HL-60 (cell line): ENCODE results near the gene THAP12.

Experiments
- CTCF ChIP-seq: IDR thresholded peaks from one replicate; pipeline ENCODE4 v1.5.1; 2011; ENCODE audit warnings: low read length, control low read depth, inconsistent platforms; ENCODE audit not compliant: insufficient read depth
- GABPA ChIP-seq: IDR thresholded peaks from 2 replicates; pipeline ENCODE4 v1.6.1; 2012; ENCODE audit warnings: low read depth
- POLR2AphosphoS5 ChIP-seq: IDR thresholded peaks from 2 replicates; pipeline ENCODE4 v1.6.1; 2012; ENCODE audit warnings: low read depth
- SPI1 ChIP-seq: IDR thresholded peaks from 2 replicates; pipeline ENCODE4 v1.6.1; 2012; ENCODE audit warnings: low read depth, mild to moderate bottlenecking, borderline replicate concordance
- TF ChIP-seq, protein P1 (sequence below): IDR thresholded peaks from 2 replicates; pipeline ENCODE4 v1.6.1; 2012; ENCODE audit warnings: low read depth; ENCODE audit not compliant: insufficient replicate concordance

DNA sequence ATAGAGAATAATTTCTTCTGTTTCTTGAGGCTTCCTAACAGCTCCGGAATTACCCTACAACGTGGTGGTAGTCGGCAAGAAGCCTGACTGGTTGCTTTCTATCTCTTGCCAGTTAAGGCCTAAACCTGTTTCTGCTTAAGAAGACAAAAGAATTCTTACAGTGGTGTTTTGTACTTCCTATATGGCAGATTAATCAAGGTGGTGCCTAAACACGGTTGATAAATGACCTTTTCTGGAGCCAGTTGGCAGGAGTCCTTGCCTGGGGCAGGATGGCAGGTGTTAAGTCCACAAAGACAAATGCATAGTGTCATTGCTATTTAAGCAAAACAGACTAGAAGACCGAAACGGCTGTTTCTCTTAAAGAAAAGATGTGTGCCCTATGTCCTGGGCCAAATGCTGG, 10.1 kb upstream of the THAP12 start:
- no peak for TF ChIP-seq CTCF
- TF ChIP-seq, protein P1, sequence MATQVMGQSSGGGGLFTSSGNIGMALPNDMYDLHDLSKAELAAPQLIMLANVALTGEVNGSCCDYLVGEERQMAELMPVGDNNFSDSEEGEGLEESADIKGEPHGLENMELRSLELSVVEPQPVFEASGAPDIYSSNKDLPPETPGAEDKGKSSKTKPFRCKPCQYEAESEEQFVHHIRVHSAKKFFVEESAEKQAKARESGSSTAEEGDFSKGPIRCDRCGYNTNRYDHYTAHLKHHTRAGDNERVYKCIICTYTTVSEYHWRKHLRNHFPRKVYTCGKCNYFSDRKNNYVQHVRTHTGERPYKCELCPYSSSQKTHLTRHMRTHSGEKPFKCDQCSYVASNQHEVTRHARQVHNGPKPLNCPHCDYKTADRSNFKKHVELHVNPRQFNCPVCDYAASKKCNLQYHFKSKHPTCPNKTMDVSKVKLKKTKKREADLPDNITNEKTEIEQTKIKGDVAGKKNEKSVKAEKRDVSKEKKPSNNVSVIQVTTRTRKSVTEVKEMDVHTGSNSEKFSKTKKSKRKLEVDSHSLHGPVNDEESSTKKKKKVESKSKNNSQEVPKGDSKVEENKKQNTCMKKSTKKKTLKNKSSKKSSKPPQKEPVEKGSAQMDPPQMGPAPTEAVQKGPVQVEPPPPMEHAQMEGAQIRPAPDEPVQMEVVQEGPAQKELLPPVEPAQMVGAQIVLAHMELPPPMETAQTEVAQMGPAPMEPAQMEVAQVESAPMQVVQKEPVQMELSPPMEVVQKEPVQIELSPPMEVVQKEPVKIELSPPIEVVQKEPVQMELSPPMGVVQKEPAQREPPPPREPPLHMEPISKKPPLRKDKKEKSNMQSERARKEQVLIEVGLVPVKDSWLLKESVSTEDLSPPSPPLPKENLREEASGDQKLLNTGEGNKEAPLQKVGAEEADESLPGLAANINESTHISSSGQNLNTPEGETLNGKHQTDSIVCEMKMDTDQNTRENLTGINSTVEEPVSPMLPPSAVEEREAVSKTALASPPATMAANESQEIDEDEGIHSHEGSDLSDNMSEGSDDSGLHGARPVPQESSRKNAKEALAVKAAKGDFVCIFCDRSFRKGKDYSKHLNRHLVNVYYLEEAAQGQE: no peak
- TF ChIP-seq POLR2AphosphoS5: no peak
- no peak for TF ChIP-seq SPI1
- TF ChIP-seq GABPA: no peak
